ENCODE data around the gene HPN.

Gene HPN

GRCh38 chr19:35060160-35060855 is 18.8 kb downstream of the HPN start:
- no peak for TF ChIP-seq ZFX (IDR thresholded peaks at IDR 0.05)
- no peak for TF ChIP-seq CTCF (conservative IDR thresholded peaks at IDR 0.05)
- no peak overlapping the region for H3K27ac ChIP-seq

GRCh38 chr19:35061583-35062373 is 20.3 kb downstream of the HPN start:
- no peak overlapping the region for H3K27ac ChIP-seq
- TF ChIP-seq CTCF (conservative IDR thresholded peaks at IDR 0.05) (no peak), ZFX (IDR thresholded peaks at IDR 0.05) (no peak)

GRCh38 chr19:35062942-35063341 is 21.4 kb downstream of the HPN start:
- H3K27ac ChIP-seq: no peak overlapping the region
- TF ChIP-seq ZFX (IDR thresholded peaks at IDR 0.05): no peak
- TF ChIP-seq CTCF (conservative IDR thresholded peaks at IDR 0.05): no peak

GRCh38 chr19:35063940-35064818 is 22.7 kb downstream of the HPN start:
- H3K27ac ChIP-seq: no peak overlapping the region
- TF ChIP-seq CTCF (conservative IDR thresholded peaks at IDR 0.05) (no peak), ZFX (IDR thresholded peaks at IDR 0.05) (no peak)

- no peak overlapping the region for H3K27ac ChIP-seq
- no peak for TF ChIP-seq CTCF (conservative IDR thresholded peaks at IDR 0.05)
- no peak for TF ChIP-seq ZFX (IDR thresholded peaks at IDR 0.05)
Measured at GRCh38 chr19:35065574-35065973, 24.1 kb downstream of the HPN start.

- no peak for TF ChIP-seq ZFX (IDR thresholded peaks at IDR 0.05)
- TF ChIP-seq CTCF (conservative IDR thresholded peaks at IDR 0.05): no peak
- no peak overlapping the region for H3K27ac ChIP-seq
Measured at GRCh38 chr19:35066121-35066520, 24.6 kb downstream of the HPN start.

Data from C4-2B (cell line).